C1 segment of cervical spinal cord (tissue), 14 donors: Measurements from ENCODE around the gene MTHFD2L.

Source experiments
- DNase-seq, 14 donors: peaks; one replicate each; lab custom pipeline; 2025; lab: John Stamatoyannopoulos, UW

Gene MTHFD2L

DNA sequence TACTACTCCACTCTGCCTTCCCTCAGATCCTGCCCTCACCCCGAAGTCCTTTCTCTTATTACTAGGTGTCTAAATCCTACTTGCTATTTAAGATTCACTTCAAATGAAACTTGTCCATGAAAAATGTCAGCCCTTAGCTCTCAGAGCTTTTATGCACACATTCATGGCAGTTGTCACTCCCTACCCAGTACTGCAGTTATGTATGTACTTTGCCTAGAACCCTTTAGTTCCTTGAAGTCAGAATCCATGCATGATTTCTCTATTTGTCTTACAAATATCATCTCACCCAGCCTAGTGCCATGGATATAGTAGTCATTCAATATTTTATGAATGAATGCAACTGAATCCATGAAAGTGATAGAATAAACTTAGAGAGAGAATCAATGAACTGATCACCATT, 147.1 kb downstream of the MTHFD2L start:
- no peak for DNase-seq

DNA sequence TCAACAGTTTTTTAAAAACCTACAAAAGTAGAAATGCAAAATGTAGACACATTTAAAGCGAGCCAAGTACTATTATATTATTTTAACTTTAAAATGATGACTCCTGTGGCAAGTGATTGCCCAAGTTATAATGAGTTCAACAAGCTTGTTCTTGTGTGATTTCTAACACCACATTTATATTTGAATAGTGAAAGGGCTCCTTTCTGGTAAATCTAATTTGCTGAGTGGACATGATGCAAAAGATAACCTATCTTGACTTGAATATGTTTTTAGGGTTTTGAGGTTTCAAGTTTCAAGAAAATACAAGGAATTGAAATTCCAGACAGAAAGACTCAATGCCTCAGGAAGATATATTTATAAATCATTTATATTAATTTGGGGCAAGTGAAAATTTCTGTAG, 149.3 kb downstream of the MTHFD2L start:
- no peak for DNase-seq

DNA sequence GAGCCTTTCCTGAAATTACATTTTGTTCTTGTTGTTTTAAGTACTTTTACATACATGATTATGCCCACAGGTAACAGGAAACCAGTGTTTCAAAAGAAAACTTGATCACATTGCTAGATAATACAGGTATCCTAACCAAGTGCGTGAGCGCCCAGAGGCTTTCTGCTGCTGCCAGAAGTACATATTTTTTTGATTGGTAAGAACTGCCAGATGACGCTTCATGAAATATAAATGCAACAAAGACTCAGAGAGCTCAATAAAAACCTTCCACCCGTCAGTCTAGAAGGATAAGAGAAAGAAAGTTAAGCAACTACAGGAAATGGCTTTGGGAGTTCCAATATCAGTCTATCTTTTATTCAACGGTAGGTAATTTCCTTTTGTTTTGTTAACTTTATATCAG, 150.3 kb downstream of the MTHFD2L start, which contains the start of gene EPGN:
Gene EPGN (plus strand): TSS at position 256 of the 400 bp plus-strand sequence. CDS start 64 bp downstream, at position 320.
- DNase-seq: no peak

DNA sequence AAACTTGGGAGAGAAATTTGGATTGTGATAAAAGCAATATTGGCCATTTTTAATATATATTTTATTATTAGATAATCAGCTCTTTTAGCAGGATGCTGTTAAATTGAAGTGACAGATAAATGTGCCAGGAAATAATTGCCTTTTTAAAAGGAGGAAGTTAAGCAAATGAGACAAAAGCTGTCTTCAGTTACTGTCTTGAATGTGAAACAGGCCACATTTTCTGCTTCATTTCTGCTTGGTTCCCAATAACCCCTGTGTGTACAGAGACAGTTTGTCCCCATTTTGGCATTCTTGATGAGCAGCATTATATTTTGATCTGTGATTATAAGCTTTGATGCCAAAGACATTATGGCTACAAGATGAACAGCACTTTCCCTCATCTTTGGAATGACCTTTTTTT, 151.3 kb downstream of the MTHFD2L start:
- DNase-seq: no peak

DNA sequence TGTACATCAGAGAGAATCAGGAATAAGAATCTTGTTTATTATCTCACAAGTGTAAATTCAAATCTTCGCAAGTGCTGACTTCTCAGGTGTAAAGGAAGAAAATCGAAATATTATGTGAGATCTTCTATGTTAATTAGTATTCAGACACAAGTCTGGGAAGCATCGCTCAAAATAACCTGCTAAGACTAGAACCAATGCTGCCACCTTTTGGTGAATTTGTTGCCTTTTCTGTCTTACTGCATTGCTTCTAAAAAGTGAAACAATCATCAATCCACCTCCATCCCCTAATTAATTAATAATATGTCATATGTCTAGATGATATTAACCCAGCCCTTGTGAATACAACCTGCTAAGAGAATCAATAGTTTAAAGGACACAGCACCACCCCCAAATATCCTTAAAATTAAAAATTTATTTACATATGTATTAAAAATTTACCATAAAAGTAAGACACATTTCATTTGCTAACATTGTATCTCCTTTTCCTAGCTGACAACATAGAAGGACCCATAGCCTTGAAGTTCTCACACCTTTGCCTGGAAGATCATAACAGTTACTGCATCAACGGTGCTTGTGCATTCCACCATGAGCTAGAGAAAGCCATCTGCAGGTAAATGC, 153.9 kb downstream of the MTHFD2L start:
- peak in 1 of 14 donors; percentile 6 for DNase-seq

DNA sequence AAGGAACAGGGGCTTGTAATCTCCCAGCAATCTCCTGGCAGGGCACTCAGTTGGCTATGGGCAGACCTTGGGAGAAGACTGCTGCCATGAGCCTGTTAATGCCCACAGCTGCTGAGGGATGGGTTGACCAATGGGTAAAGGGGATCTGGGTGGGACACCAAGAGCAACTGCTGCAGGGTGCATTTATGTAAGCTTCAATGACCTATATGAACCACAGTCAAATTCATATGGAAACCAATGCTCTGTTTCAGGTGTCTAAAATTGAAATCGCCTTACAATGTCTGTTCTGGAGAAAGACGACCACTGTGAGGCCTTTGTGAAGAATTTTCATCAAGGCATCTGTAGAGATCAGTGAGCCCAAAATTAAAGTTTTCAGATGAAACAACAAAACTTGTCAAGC, 156.4 kb downstream of the MTHFD2L start:
- no peak for DNase-seq

DNA sequence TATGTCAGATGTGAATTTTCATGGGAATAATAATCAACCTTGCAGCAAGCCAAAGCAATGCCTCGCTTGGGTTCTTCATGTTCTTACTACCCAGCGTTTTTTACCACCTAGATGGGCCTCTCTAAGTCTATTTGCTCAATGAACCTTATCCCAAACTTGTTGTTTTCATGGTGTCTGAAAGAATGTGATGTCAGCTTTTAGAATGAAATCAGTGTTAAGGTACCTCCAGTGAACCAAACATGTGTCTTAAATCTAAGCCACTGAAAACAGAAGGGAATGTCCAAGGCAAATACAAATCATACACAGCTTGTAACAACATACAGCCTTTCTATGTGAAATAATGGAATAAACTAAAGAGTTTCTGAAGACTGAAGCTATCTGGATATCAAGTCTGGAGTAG, 157.0 kb downstream of the MTHFD2L start:
- no peak for DNase-seq

DNA sequence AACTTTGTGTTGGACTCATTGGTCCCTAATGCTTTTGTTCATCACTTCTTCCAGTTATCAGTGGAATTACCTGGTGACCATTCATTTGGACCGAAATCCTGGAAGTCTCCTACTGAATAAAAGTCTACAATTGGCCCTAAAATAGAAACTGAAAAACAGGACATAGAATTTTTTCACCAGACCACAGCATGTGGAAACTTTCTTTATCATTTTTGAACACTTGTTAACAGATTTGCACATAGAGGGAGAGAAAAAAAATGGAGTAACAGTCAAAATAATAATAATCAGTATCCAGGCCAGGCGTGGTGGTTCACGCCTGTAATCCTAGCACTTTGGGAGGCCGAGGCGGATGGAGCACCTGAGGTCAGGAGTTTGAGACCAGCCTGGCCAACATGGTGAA, 157.5 kb downstream of the MTHFD2L start:
- no peak for DNase-seq

DNA sequence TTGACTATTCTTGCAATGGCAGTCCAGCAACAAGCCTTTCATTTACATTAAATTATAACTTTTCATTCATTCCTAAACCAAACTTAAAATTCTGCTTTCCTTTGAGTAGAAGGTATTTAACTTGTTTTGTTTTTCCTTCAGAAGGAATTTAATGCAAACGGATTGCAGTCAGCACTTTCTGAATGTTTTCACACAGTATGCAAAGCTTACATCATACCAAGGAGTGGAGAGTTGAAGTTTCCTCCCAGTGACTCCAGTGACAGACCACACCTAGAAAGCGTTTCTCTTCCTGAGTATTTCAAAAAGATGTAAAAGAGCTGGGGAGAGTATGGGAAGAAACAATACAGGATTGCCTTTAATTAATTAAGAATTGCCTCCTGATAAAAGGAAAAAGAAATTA, 158.5 kb downstream of the MTHFD2L start:
- no peak for DNase-seq

DNA sequence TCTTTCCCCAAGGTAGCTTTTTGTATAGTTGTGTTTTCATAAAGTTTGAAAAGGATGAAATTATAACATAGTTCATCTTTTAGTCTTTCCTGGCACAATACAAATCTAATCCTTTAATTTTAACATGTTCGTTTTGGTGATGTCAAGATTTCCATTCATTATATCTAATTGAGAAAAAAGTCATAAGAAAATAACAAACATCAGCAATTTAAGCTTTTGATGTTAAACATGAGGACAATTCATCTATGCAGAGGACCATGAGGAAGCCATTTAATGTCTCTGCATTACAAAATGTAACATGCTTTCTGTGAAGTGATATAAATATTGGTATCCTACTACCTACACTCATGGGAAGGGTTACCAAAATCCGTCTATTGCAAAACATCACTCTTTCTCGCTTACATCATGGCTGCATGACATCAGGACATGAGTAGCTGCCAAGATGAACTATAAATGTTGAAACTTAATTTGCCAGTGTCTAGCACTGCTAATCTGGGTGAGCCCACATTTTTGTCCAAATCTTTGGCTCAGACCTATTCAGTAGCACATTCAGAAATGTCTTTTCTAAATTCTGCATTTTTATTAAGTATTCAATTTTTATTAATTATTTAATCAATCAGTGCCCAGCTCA, 159.8 kb downstream of the MTHFD2L start:
- no peak for DNase-seq

DNA sequence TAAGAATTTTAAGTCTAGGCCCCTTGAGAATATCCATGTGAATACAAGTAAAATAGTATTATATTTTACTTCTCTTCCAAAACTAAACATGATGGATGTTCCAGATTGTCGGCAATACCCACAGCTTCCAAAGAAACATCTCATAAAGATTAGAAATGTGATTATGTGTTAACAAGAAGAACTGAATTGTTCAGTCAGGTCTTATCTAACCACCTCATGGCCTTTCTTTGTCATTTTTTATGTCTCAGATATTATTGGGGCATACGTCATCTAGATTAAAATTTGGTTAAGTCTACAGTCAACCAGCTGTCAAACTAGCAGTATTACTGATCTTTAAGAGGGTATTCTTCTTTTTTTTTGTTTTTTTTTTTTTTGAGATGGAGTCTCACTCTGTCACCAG, 160.4 kb downstream of the MTHFD2L start:
- no peak for DNase-seq

DNA sequence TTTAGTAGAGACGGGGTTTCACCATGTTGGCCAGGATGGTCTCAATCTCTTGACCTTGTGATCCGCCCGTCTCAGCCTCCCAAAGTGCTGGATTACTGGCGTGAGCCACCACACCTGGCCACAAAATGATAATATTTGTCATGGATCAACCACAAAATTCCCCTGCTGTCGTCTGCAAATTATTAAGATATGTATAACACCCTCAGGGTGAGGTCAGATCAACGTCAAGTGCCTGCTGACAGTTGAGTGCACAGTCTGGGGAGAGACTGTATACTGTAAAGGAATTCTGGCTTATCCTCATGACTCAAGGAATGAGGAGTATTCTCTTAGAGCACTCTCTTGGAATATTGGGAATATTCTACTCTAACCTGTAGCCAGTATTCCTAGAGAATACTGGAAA, 161.6 kb downstream of the MTHFD2L start:
- no peak for DNase-seq

DNA sequence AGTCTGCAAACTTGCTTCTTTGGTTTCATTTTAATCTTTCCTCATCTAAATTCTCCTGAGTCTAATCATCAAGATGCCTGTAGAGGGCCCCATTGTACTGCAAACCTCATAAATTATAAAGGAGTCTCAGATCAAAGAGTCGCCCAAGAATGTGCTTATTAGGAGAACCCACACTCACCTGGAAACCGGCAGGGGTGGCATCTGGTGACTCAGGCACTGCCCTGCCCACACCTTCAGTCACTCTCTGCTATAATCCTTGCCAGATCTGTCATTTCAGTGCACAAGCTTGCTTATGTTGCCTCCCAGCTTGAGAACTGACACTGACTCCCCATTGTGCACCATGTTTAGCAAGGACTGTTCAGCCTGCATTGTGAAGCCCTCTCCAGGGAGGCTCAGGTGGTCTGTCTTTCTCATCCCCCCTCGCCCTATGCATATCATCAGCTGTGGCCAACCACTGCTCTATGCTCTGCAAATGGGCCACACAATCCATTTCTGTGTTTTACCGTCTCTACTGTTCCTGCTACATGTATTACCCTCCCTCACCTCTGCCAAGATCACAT, 162.7 kb downstream of the MTHFD2L start:
- DNase-seq: peak in 1 of 14 donors; percentile 4

DNA sequence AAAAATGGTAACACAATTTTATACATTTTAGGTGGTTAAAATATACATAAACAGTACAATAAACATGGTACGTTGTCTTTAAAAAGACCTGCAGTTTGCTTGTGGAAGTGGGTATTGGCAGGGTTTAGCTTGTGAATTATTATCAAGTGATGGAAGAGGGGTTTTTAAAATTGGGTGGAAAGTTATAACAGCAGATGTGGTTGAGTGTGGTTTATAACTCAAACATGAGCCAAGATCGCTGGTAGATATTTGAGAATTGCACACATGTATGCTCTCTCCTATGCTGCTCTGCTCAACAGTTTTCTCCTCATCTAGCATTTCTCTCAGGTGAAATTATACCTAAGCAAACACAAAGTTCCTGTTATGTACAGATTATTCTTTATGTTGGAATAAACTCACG, 164.4 kb downstream of the MTHFD2L start:
- DNase-seq: no peak

DNA sequence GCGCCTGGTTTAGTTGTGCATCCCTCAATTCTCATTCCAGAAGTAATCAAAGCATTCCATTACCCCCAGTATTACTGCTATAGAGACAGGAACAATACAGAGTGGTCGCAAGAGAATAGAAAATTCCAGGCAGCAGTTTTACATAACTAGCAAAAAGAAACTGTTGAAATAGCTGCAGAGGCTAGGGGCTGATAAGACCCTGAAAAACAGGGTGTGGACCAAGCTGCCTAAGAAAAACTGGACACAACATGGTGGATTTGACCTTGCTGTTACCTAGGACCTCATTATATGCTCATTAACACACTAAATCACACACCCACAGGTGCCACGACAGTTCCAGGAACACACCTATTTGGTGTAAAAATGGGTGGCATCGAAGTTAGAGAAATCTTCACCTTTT, 165.7 kb downstream of the MTHFD2L start:
- no peak for DNase-seq

DNA sequence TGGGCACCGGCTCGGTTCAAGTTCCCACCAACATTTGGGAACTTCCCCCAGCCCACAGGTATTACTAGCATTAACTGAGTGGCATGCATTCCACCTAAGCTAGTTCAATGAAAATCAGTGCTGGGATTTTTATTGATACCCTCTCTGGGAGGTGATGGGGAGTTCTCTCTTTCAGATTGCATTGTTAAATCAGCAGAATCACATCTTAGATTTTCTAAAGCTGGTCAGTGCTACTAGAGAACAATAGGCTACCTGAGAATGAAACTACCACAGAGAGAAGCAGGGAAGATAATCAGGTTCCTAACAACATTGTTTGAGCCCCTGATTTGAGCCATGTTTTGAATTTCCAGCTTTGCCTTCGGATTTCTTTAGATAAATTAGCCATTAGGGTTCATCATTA, 166.3 kb downstream of the MTHFD2L start:
- no peak for DNase-seq

DNA sequence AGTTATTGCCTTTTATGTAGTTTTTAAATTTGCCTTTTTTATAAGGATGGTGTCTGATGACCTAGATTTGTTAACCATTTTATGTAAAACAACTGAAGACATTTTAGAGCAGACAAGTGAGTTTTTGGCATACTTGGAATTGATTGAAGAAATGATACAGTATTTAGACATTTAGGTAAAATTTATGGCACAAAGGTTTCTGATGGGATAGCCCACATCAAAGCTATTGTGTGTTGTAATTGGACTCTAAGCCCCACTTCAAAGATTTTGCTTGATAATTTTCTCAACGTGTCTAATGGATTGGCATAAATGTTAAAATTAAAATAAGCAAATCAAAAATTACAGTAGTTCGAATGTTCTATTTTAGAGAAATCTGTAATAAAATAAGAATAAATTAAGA, 168.0 kb downstream of the MTHFD2L start:
- DNase-seq: no peak

DNA sequence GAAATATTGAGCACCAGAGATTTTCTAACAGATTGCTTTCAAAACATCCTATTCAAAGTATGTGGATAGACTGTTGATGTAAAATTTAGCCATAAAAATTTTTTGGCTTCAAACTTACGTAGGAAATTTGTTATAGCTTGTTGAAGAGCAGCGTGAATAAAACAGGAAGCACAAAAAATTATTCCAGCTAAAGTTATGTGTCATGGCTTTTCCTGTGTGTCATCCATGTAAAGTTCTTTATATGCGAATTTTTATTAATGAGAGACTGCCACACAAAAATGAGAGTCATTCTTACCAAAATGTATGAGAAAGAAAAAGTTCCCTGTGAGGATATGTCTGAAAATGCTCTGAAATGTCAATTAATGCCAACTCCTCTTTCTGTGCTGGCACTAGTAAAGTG, 169.8 kb downstream of the MTHFD2L start:
- DNase-seq: no peak

DNA sequence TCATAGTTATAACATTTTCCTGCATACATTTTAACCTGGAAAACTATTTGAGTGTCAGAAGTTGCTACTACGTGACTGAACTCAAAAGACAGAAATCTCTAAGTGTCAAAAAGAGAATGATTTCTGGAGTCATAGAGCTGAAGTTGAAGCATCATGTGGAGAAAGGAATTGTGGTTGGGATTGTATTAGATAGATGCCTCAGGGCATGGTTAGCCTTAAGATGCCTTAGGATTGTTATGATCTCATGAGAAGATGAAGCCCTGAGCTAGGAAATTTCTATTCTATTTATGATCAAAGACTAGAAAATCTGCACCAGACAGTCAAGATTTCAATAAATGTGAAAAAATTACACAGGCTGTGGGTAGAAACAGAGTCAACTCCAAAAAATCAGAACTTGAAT, 170.6 kb downstream of the MTHFD2L start:
- no peak for DNase-seq

DNA sequence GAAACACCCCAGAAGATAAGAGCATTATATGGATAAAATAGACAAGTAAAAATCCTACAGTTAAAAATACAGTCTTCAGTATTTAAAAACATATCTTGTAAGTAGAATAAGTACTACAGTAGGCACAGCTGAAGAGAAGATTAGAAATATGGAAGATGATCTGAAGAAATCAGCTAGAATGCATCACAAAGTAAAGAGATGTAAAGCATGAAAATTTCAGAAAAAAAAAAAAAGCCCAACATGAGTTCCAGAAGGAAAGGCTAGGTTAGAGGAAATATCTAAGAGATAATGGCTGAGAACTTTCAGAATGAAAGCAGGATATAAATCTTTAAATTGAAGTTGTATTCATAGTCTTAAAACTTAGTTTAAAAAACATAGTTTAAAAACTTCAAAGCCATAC, 171.4 kb downstream of the MTHFD2L start:
- DNase-seq: no peak

DNA sequence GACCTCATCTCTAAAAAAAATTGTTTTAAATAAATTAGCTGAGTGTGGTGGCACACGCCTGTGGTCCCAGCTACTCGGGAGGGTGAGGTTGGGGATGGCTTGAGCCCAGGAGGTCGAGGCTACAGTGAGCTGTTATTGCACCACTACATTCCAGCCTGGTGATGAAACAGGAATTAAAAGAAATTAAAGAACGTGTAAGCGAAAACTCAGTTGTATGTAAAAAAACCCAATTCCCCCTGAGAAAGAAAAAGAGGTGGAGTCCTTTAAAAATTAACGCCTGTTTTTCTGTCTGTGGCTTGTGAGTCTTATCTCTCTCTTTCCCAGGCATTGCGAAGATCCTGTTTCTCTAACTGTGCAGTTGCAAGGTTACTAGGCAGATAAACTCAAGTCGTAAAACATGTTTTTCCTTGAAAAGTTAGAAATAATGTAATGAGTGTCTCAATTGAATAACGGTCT, 172.4 kb downstream of the MTHFD2L start:
- no peak for DNase-seq

DNA sequence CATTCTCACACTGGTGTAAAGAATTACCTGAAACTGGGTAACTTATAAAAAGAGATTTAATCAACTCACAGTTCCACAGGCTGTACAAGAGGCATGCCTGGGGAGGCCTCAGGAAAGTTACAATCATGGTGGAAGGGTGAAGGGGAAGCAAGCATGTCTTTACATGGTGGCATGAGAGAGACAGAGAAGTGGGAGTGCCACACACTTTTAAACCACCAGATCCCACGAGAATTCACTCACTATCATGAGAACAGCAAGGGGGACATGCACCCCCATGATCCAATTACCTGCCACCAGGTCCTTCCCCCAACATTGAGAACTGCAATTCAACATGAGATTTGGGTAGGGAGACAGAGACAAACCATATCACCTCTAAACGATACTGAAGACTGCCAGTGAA, 173.3 kb downstream of the MTHFD2L start:
- no peak for DNase-seq

DNA sequence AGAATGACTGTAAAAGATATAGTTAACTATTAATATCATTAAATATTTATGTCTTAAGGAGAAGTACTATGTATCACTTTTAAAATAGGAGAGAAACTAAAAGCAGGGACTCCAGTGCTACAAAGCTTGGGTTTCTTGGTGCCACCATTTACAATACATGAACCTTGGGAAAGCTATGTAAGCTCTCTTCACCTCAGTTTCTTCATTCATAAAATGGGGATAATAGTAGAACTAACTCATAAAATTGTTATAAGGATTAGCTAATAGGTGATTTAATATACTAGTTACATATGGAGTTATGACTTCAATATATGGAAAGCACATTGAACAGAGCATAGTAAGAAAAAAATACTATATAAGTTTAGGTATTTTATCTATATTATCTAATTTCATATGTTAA, 174.0 kb downstream of the MTHFD2L start:
- no peak for DNase-seq
